ENCODE results near the gene FAM110A. TPM values are rescaled to one million over a fixed set of nuclear protein-coding genes. Genes with fewer than 3 reads are reported as not detected.

The FAM110A gene
- total RNA-seq, 4 donors from 2014 or later, result 2.8 to 6.9 (median 4.7) TPM

DNA sequence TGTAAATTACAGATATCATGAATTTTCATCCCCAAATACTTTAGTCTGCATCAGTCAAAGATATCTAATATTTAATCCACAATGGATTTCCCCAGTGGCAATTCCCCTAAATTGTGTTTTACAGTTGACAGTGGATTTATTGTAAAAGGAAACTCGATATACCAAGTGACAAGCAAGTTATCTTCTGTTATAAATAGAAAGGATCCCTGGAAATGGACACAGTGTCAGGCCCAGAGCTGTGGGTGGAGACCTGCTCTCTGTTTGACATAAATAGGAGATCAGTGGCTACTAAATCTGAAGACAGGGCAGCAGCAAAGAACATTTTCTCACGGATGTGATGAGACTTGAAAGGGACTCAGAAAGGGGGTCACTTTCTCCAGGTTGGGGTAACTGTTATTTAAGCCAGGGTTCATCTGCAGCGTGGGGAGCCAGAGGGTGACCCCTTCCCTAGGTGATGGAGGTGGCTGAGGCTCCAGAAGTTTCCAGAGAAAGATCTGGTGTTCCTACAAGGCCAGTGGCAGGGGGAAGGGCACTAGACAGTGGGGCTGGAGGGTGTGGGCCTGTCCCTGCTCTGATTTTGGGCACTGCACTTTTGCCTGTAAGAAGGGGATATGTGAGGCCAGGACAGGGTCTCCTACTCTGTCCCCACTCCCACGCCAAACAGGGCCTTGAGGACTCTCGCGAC is 12.3 kb upstream of the FAM110A start:
- H3K9me3 ChIP-seq, result no peaks in the 10 kb centered on the region
- no peaks in the 10 kb centered on the region for H3K36me3 ChIP-seq
- H3K27me3 ChIP-seq, result no peaks in the 10 kb centered on the region
- 58 to 59% methylated on average over 6 of the region's 6 CpGs for WGBS, 2 donors
- H3K4me3 ChIP-seq, result no peak overlapping the region
- peaks cover 0 to 3% (median 0%) of the 10 kb centered on the region in 4 donors for H3K4me1 ChIP-seq
- H3K27ac ChIP-seq, result no peak overlapping the region
- TF ChIP-seq EP300 (IDR thresholded peaks at IDR 0.05) (no peak), POLR2A (IDR thresholded peaks at IDR 0.05) (no peak), CTCF (IDR thresholded peaks at IDR 0.05) (no peak)
- DNase-seq (ENCODE audit: low spot score in 2 of 2), result no peak

- Histone ChIP-seq H3K27me3 (no peaks in the 10 kb centered on the region), H3K36me3 (no peaks in the 10 kb centered on the region), H3K4me3 (no peak overlapping the region), H3K4me1 (peaks cover 0 to 3% (median 0%) of the 10 kb centered on the region in 4 donors), H3K27ac (no peak overlapping the region), H3K9me3 (no peaks in the 10 kb centered on the region)
- 65 to 79% methylated on average over 3 of the region's 3 CpGs for WGBS, 2 donors
- TF ChIP-seq CTCF (IDR thresholded peaks at IDR 0.05) (no peak), POLR2A (IDR thresholded peaks at IDR 0.05) (no peak), EP300 (IDR thresholded peaks at IDR 0.05) (no peak)
- no peak for DNase-seq (ENCODE audit: low spot score in 2 of 2)
Observed at GRCh38 chr20:821731-822065, 11.8 kb upstream of the FAM110A start.

GRCh38 chr20:822651-823573 is 10.6 kb upstream of the FAM110A start:
- no peaks in the 10 kb centered on the region for H3K9me3 ChIP-seq
- H3K4me1 ChIP-seq, result peaks cover 0 to 3% (median 0%) of the 10 kb centered on the region in 4 donors
- H3K4me3 ChIP-seq, result no peak overlapping the region
- no peak overlapping the region for H3K27ac ChIP-seq
- no peaks in the 10 kb centered on the region for H3K36me3 ChIP-seq
- WGBS, 2 donors, result 64 to 67% methylated on average over 12 of the region's 12 CpGs
- TF ChIP-seq POLR2A (IDR thresholded peaks at IDR 0.05), result no peak
- no peak for DNase-seq (ENCODE audit: low spot score in 2 of 2)
- H3K27me3 ChIP-seq, result no peaks in the 10 kb centered on the region

DNA sequence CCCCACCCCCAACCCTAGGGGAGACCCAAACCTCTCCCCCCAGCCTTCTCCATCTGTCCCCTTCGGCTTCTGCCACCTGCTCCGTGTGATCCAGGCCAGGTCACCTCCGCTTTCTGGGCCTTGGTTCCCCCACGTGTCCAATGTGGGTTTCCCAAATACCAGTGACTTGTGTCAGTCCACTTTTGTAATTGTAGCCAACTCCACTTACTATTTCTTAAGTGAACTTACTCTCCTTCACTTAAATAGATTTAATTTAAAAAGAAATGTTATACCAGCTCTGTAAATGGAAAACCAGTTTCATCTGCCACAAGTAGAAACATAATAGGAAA is 10.0 kb upstream of the FAM110A start:
- no peak for DNase-seq (ENCODE audit: low spot score in 2 of 2)
- Histone ChIP-seq H3K9me3 (no peaks in the 10 kb centered on the region), H3K4me3 (no peak overlapping the region), H3K27ac (no peak overlapping the region), H3K4me1 (peaks cover 0 to 3% (median 0%) of the 10 kb centered on the region in 4 donors), H3K27me3 (no peaks in the 10 kb centered on the region), H3K36me3 (no peaks in the 10 kb centered on the region)
- WGBS, 2 donors, result 81 to 88% methylated on average over 4 of the region's 4 CpGs
- TF ChIP-seq EP300 (IDR thresholded peaks at IDR 0.05) (no peak), CTCF (IDR thresholded peaks at IDR 0.05) (no peak), POLR2A (IDR thresholded peaks at IDR 0.05) (no peak)

DNA sequence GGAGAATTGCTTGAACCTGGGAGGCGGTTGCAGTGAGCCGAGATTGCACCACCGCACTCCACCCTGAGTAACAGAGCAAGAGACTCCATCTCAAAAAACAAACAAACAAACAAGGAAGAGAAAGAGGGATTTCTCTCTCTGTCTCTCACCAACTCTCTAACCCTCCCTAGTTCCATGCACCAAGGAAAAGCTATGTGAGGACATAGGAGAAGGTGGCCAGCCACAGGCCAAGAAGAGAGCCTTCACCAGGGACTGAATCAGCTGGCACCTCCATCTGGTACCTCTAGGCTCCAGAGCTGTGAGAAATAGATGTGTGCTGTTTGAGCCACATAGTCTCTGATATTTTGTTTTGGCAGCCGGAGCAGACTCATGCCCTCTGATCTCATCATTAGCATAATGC is 9.0 kb upstream of the FAM110A start:
- no peaks in the 10 kb centered on the region for H3K4me1 ChIP-seq
- H3K27ac ChIP-seq, result no peak overlapping the region
- H3K9me3 ChIP-seq, result no peaks in the 10 kb centered on the region
- 85 to 86% methylated on average over 4 of the region's 4 CpGs for WGBS, 2 donors
- H3K27me3 ChIP-seq, result no peaks in the 10 kb centered on the region
- no peak for TF ChIP-seq POLR2A (IDR thresholded peaks at IDR 0.05)
- TF ChIP-seq CTCF (IDR thresholded peaks at IDR 0.05), result no peak
- no peak for TF ChIP-seq EP300 (IDR thresholded peaks at IDR 0.05)
- no peak overlapping the region for H3K4me3 ChIP-seq
- DNase-seq (ENCODE audit: low spot score in 2 of 2), result no peak
- no peaks in the 10 kb centered on the region for H3K36me3 ChIP-seq
